ENCODE results near the gene ATG2A. TPM values are rescaled to one million over a fixed set of nuclear protein-coding genes. Genes with fewer than 3 reads are reported as not detected.
A peak's percentile ranks its signal among the peaks of the same experiment; 100 is the strongest.

ATG2A gene
- total and polyA plus RNA-seq, 2 experiments from 2014 or later = 11.7 to 18.1 TPM

DNA sequence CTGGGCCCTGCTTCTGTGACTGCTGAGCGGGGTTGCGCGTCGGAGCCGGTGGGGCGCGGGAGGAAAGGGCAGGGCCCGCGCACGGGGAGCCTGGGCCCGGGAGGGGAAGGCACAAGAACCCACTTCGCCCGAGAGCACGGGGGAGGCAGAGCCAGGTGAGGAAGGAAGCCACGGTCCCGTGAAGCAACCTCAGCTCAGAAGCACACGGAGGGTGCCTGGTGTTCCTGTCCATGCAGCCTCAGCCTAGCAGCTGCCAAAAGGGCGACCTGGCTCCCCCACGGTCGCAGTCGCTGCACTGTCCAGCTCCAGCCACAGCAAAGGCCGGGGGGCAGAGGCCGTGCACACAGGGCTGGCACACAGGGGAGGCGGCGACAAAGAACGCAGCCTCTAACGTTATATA is 63.3 kb downstream of the ATG2A start:
- peaks cover 32% of the 10 kb centered on the region for H3K4me1 ChIP-seq (ENCODE audit: insufficient read depth)
- H3K27ac ChIP-seq = no peak overlapping the region
- H3K27me3 ChIP-seq = no peaks in the 10 kb centered on the region
- peaks cover 20% of the 10 kb centered on the region for H3K79me2 ChIP-seq
- WGBS (ENCODE audit: low lambda C conversion rate, missing lambda C conversion rate) = 87% methylated on average over 20 of the region's 27 CpGs
- no peaks in the 10 kb centered on the region for H3K9me2 ChIP-seq (replicated peaks; ENCODE audit: insufficient read depth)
- no peaks in the 10 kb centered on the region for H3K9me3 ChIP-seq (ENCODE audit: low read depth)
- TF ChIP-seq EZH2 (IDR thresholded peaks at IDR 0.05; ENCODE audit: borderline replicate concordance) (no peak), EZH2phosphoT487 (IDR thresholded peaks at IDR 0.05; ENCODE audit: low read depth, severe bottlenecking, unreplicated experiment) (no peak), CTCF (IDR thresholded peaks at IDR 0.05; ENCODE audit: poor library complexity) (no peak)
- DNase-seq (ENCODE audit: low spot score) = no peak
- no peaks in the 10 kb centered on the region for H4K20me1 ChIP-seq (ENCODE audit: insufficient read depth, poor library complexity, severe bottlenecking)
- H3K36me3 ChIP-seq (replicated peaks; ENCODE audit: insufficient read depth, low read depth) = no peaks in the 10 kb centered on the region
- H2AFZ ChIP-seq = no peak overlapping the region
- H3K4me3 ChIP-seq = no peak overlapping the region
- H3K4me2 ChIP-seq = no peak overlapping the region

GRCh38 chr11:64852804-64853509 is 64.1 kb downstream of the ATG2A start:
- no peaks in the 10 kb centered on the region for H4K20me1 ChIP-seq (ENCODE audit: insufficient read depth, poor library complexity, severe bottlenecking)
- WGBS (ENCODE audit: low lambda C conversion rate, missing lambda C conversion rate) = 89% methylated on average over 24 of the region's 24 CpGs
- H3K4me2 ChIP-seq = no peak overlapping the region
- DNase-seq (ENCODE audit: low spot score) = no peak
- peaks cover 34% of the 10 kb centered on the region for H3K4me1 ChIP-seq (ENCODE audit: insufficient read depth)
- H3K9me3 ChIP-seq (ENCODE audit: low read depth) = no peaks in the 10 kb centered on the region
- no peaks in the 10 kb centered on the region for H3K27me3 ChIP-seq
- no peak overlapping the region for H2AFZ ChIP-seq
- TF ChIP-seq EZH2phosphoT487 (IDR thresholded peaks at IDR 0.05; ENCODE audit: low read depth, severe bottlenecking, unreplicated experiment) (no peak), CTCF (IDR thresholded peaks at IDR 0.05; ENCODE audit: poor library complexity) (no peak), EZH2 (IDR thresholded peaks at IDR 0.05; ENCODE audit: borderline replicate concordance) (no peak)
- H3K27ac ChIP-seq = peak overlapping the region; percentile 58
- H3K36me3 ChIP-seq (replicated peaks; ENCODE audit: insufficient read depth, low read depth) = no peaks in the 10 kb centered on the region
- no peak overlapping the region for H3K4me3 ChIP-seq
- no peaks in the 10 kb centered on the region for H3K9me2 ChIP-seq (replicated peaks; ENCODE audit: insufficient read depth)
- peaks cover 15% of the 10 kb centered on the region for H3K79me2 ChIP-seq

DNA sequence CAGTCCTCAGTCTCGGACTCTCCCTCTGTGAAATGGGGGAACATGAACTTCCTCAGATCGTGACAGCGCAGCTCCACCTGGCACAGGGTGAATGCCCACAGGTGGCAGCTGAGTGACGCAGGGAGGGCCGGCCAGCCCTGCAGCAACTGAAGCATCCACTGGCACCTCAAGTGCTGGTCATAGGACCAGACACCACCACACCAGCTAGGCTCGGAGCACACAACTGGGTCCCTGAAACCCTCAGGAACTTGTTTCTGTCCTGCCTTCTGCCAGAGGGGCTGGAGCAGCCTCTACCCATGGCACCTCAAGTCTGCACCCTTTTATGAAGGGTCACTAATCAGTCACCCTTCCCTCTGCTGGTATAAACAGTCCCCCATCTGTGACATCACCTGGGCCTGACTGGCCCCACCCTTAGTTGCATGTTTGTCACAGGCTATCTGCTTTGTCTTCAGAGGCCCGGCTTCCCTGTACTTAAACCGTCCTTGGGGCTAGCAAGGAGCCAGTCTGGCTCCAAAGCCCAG is 65.1 kb downstream of the ATG2A start:
- no peak for DNase-seq (ENCODE audit: low spot score)
- 88% methylated on average over 8 of the region's 8 CpGs for WGBS (ENCODE audit: low lambda C conversion rate, missing lambda C conversion rate)
- H3K9me2 ChIP-seq (replicated peaks; ENCODE audit: insufficient read depth) = no peaks in the 10 kb centered on the region
- peaks cover 7% of the 10 kb centered on the region for H3K79me2 ChIP-seq
- no peaks in the 10 kb centered on the region for H3K36me3 ChIP-seq (replicated peaks; ENCODE audit: insufficient read depth, low read depth)
- H3K4me1 ChIP-seq (ENCODE audit: insufficient read depth) = peaks cover 30% of the 10 kb centered on the region
- no peaks in the 10 kb centered on the region for H3K9me3 ChIP-seq (ENCODE audit: low read depth)
- no peak overlapping the region for H3K4me2 ChIP-seq
- no peaks in the 10 kb centered on the region for H4K20me1 ChIP-seq (ENCODE audit: insufficient read depth, poor library complexity, severe bottlenecking)
- no peak overlapping the region for H2AFZ ChIP-seq
- no peaks in the 10 kb centered on the region for H3K27me3 ChIP-seq
- TF ChIP-seq EZH2phosphoT487 (IDR thresholded peaks at IDR 0.05; ENCODE audit: low read depth, severe bottlenecking, unreplicated experiment) (no peak), EZH2 (IDR thresholded peaks at IDR 0.05; ENCODE audit: borderline replicate concordance) (no peak), CTCF (IDR thresholded peaks at IDR 0.05; ENCODE audit: poor library complexity) (no peak)
- no peak overlapping the region for H3K4me3 ChIP-seq
- peak overlapping the region; percentile 58 for H3K27ac ChIP-seq
